ENCODE measurements around the gene PKHD1. TPM values are rescaled to one million over a fixed set of nuclear protein-coding genes. Genes with fewer than 3 reads are reported as not detected.

PKHD1 gene
- total RNA-seq, 1 donor from 2014 or later, result 0.32 TPM

- ATAC-seq (no peak), DNase-seq (no peak)
- no peak overlapping the region for H3K4me3 ChIP-seq
- H3K4me1 ChIP-seq, result no peaks in the 10 kb centered on the region
- intact Hi-C loops (cut with DNase I), result no loop called here
- no peaks in the 10 kb centered on the region for H3K36me3 ChIP-seq
- H3K9me3 ChIP-seq, result peaks cover 3% of the 10 kb centered on the region
- TF ChIP-seq, protein P1, sequence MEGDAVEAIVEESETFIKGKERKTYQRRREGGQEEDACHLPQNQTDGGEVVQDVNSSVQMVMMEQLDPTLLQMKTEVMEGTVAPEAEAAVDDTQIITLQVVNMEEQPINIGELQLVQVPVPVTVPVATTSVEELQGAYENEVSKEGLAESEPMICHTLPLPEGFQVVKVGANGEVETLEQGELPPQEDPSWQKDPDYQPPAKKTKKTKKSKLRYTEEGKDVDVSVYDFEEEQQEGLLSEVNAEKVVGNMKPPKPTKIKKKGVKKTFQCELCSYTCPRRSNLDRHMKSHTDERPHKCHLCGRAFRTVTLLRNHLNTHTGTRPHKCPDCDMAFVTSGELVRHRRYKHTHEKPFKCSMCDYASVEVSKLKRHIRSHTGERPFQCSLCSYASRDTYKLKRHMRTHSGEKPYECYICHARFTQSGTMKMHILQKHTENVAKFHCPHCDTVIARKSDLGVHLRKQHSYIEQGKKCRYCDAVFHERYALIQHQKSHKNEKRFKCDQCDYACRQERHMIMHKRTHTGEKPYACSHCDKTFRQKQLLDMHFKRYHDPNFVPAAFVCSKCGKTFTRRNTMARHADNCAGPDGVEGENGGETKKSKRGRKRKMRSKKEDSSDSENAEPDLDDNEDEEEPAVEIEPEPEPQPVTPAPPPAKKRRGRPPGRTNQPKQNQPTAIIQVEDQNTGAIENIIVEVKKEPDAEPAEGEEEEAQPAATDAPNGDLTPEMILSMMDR (IDR thresholded peaks at IDR 0.05), result no peak
- H3K27me3 ChIP-seq, result no peaks in the 10 kb centered on the region
- H3K27ac ChIP-seq, result no peak overlapping the region
Measured at GRCh38 chr6:52115891-52116604, 28.6 kb upstream of the PKHD1 start.

DNA sequence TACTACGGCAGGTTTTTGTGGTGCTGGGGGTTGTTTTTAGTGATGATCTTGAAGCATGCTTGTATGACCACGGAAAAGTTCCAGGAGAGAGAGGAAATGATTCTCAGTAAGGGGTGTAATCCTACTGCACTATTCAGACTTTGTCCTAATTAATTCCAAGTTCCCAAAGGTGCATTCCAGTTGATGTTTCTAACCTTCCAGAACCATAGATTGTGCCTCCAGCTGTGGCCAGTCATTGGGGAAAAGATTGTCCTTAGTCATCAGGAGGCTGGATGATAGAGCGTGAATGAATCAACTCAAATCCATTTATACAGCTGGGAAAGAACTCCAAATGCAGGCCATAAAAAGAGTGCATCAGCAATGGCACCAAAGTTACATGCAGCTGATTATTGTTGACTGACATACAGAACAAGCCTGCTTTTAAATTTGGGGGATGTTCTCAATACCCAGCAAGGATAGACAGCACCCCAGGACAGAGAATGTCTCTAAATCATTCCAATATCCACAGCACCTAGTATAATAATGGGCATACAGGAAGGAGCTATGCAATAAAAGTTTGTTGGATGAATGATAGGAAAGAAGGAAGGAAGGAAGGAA lies 27.8 kb upstream of the PKHD1 start:
- ATAC-seq (no peak), DNase-seq (no peak)
- TF ChIP-seq, protein P1 (IDR thresholded peaks at IDR 0.05), result no peak
- Histone ChIP-seq H3K27me3 (no peaks in the 10 kb centered on the region), H3K27ac (no peak overlapping the region), H3K4me1 (no peaks in the 10 kb centered on the region), H3K4me3 (no peak overlapping the region), H3K9me3 (peaks cover 3% of the 10 kb centered on the region), H3K36me3 (no peaks in the 10 kb centered on the region)
- intact Hi-C loops (cut with DNase I), result no loop called here

GRCh38 chr6:52109171-52109571 lies 21.8 kb upstream of the PKHD1 start:
- H3K4me1 ChIP-seq, result no peaks in the 10 kb centered on the region
- TF ChIP-seq, protein P1 (IDR thresholded peaks at IDR 0.05), result no peak
- no peaks in the 10 kb centered on the region for H3K9me3 ChIP-seq
- H3K4me3 ChIP-seq, result no peak overlapping the region
- H3K27ac ChIP-seq, result no peak overlapping the region
- no peak for DNase-seq
- H3K36me3 ChIP-seq, result no peaks in the 10 kb centered on the region
- no peaks in the 10 kb centered on the region for H3K27me3 ChIP-seq
- no peak for ATAC-seq
- intact Hi-C loops (cut with DNase I), result no loop called here

- TF ChIP-seq, protein P1 (IDR thresholded peaks at IDR 0.05), result no peak
- no peak for ATAC-seq
- intact Hi-C loops (cut with DNase I), result no loop called here
Measured at GRCh38 chr6:52108128-52108527, 20.7 kb upstream of the PKHD1 start.

DNA sequence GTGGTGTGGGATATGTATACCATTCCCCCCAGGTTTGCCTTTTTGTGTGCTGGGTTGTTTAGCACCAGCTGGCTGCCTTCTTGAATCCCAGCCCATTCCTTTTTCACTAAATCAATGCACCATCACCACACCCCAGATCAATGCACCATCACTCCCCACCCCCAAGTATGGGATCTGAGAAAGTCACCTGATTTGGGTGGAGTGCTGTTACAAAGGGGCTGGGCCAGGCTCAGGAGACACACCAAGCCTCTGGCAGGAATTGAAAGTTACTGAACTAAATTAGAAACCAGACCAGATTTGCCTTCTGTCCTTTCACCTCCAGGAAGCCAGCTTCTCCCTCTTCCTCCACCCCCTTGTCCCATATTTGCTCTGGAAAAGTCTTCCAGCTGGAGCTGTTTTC lies 19.6 kb upstream of the PKHD1 start:
- TF ChIP-seq, protein P1 (IDR thresholded peaks at IDR 0.05), result no peak
- no peak overlapping the region for H3K27ac ChIP-seq
- no peak for DNase-seq

More at GRCh38 chr6:52108128-52108527, 20.7 kb upstream of the PKHD1 start:
- Histone ChIP-seq H3K4me3 (no peak overlapping the region), H3K27ac (no peak overlapping the region), H3K36me3 (no peaks in the 10 kb centered on the region), H3K9me3 (no peaks in the 10 kb centered on the region), H3K27me3 (no peaks in the 10 kb centered on the region), H3K4me1 (no peaks in the 10 kb centered on the region)
- DNase-seq, result no peak

More for the DNA sequence above, 19.6 kb upstream of the PKHD1 start:
- no peaks in the 10 kb centered on the region for H3K9me3 ChIP-seq
- H3K4me1 ChIP-seq, result no peaks in the 10 kb centered on the region
- H3K4me3 ChIP-seq, result no peak overlapping the region
- H3K27me3 ChIP-seq, result no peaks in the 10 kb centered on the region
- no peak for ATAC-seq
- no peaks in the 10 kb centered on the region for H3K36me3 ChIP-seq
- intact Hi-C loops (cut with DNase I), result no loop called here
